Stimulated activated naive CD8-positive, alpha-beta T cell treated with anti-CD3 and anti-CD28 coated beads, Interleukin-15, Interleukin-2, amounts not matched to agents 100 ng/mL and 50 ng/mL, for 24 hours (primary cell): ENCODE results near the gene GCN1.

ENCODE experiments used
- H3K27ac Mint-ChIP-seq: one replicate; pipeline ENCODE4 v1.8.0; 2021; ENCODE audit warnings: mild to moderate bottlenecking, mixed read lengths
- H3K27me3 Mint-ChIP-seq: one replicate; pipeline ENCODE4 v1.8.0; 2021; ENCODE audit warnings: mixed read lengths
- H3K36me3 Mint-ChIP-seq: one replicate; pipeline ENCODE4 v1.8.0; 2021; ENCODE audit warnings: low read depth, mixed read lengths
- H3K4me1 Mint-ChIP-seq: one replicate; pipeline ENCODE4 v1.8.0; 2021; ENCODE audit warnings: low read depth, mixed read lengths
- H3K4me3 Mint-ChIP-seq: one replicate; pipeline ENCODE4 v1.8.0; 2021; ENCODE audit warnings: mild to moderate bottlenecking, mixed read lengths
- H3K9me3 Mint-ChIP-seq: one replicate; pipeline ENCODE4 v1.8.0; 2021; ENCODE audit warnings: mixed read lengths

The GCN1 gene

GRCh38 chr12:120158351-120158750, 36.2 kb downstream of the GCN1 start:
- Mint-ChIP-seq H3K36me3 (peaks cover 96% of the 10 kb centered on the region), H3K4me3 (no peak overlapping the region), H3K27me3 (no peaks in the 10 kb centered on the region), H3K4me1 (no peaks in the 10 kb centered on the region), H3K27ac (no peak overlapping the region), H3K9me3 (no peaks in the 10 kb centered on the region)

GRCh38 chr12:120157678-120158077, 36.8 kb downstream of the GCN1 start:
- no peak overlapping the region for H3K27ac Mint-ChIP-seq
- H3K4me1 Mint-ChIP-seq: no peaks in the 10 kb centered on the region
- no peaks in the 10 kb centered on the region for H3K27me3 Mint-ChIP-seq
- peaks cover 89% of the 10 kb centered on the region for H3K36me3 Mint-ChIP-seq
- no peaks in the 10 kb centered on the region for H3K9me3 Mint-ChIP-seq
- no peak overlapping the region for H3K4me3 Mint-ChIP-seq

- no peaks in the 10 kb centered on the region for H3K27me3 Mint-ChIP-seq
- no peaks in the 10 kb centered on the region for H3K4me1 Mint-ChIP-seq
- no peak overlapping the region for H3K4me3 Mint-ChIP-seq
- H3K9me3 Mint-ChIP-seq: no peaks in the 10 kb centered on the region
- peaks cover 80% of the 10 kb centered on the region for H3K36me3 Mint-ChIP-seq
- H3K27ac Mint-ChIP-seq: peak overlapping the region; percentile 49
Measured at GRCh38 chr12:120156315-120157259, 37.9 kb downstream of the GCN1 start.

- H3K36me3 Mint-ChIP-seq: peaks cover 65% of the 10 kb centered on the region
- no peak overlapping the region for H3K4me3 Mint-ChIP-seq
Measured at GRCh38 chr12:120155072-120155471, 39.4 kb downstream of the GCN1 start.

GRCh38 chr12:120150919-120151525, 43.5 kb downstream of the GCN1 start:
- no peaks in the 10 kb centered on the region for H3K27me3 Mint-ChIP-seq
- H3K9me3 Mint-ChIP-seq: no peaks in the 10 kb centered on the region
- no peak overlapping the region for H3K27ac Mint-ChIP-seq
- no peak overlapping the region for H3K4me3 Mint-ChIP-seq
- H3K4me1 Mint-ChIP-seq: no peaks in the 10 kb centered on the region
- peaks cover 47% of the 10 kb centered on the region for H3K36me3 Mint-ChIP-seq

More at GRCh38 chr12:120155072-120155471, 39.4 kb downstream of the GCN1 start:
- Mint-ChIP-seq H3K4me1 (no peaks in the 10 kb centered on the region), H3K27ac (no peak overlapping the region), H3K9me3 (no peaks in the 10 kb centered on the region), H3K27me3 (no peaks in the 10 kb centered on the region)

- no peaks in the 10 kb centered on the region for H3K27me3 Mint-ChIP-seq
- H3K27ac Mint-ChIP-seq: no peak overlapping the region
- H3K9me3 Mint-ChIP-seq: no peaks in the 10 kb centered on the region
- no peak overlapping the region for H3K4me3 Mint-ChIP-seq
- no peaks in the 10 kb centered on the region for H3K4me1 Mint-ChIP-seq
- H3K36me3 Mint-ChIP-seq: peaks cover 38% of the 10 kb centered on the region
Measured at GRCh38 chr12:120148011-120148410, 46.5 kb downstream of the GCN1 start.

- H3K4me1 Mint-ChIP-seq: no peaks in the 10 kb centered on the region
- peaks cover 63% of the 10 kb centered on the region for H3K36me3 Mint-ChIP-seq
- no peaks in the 10 kb centered on the region for H3K27me3 Mint-ChIP-seq
- H3K27ac Mint-ChIP-seq: no peak overlapping the region
- no peaks in the 10 kb centered on the region for H3K9me3 Mint-ChIP-seq
- H3K4me3 Mint-ChIP-seq: no peak overlapping the region
Measured at GRCh38 chr12:120145164-120145563, 49.4 kb downstream of the GCN1 start.

- Mint-ChIP-seq H3K27me3 (no peaks in the 10 kb centered on the region), H3K4me1 (no peaks in the 10 kb centered on the region), H3K27ac (no peak overlapping the region), H3K4me3 (no peak overlapping the region), H3K36me3 (peaks cover 70% of the 10 kb centered on the region), H3K9me3 (no peaks in the 10 kb centered on the region)
Measured at GRCh38 chr12:120144215-120144614, 50.3 kb downstream of the GCN1 start.

- Mint-ChIP-seq H3K36me3 (peaks cover 64% of the 10 kb centered on the region), H3K9me3 (no peaks in the 10 kb centered on the region)
Measured at GRCh38 chr12:120142231-120142877, 52.2 kb downstream of the GCN1 start.

GRCh38 chr12:120141336-120141735, 53.2 kb downstream of the GCN1 start:
- H3K9me3 Mint-ChIP-seq: no peaks in the 10 kb centered on the region
- no peaks in the 10 kb centered on the region for H3K27me3 Mint-ChIP-seq

More at GRCh38 chr12:120142231-120142877, 52.2 kb downstream of the GCN1 start:
- no peaks in the 10 kb centered on the region for H3K27me3 Mint-ChIP-seq
- H3K4me1 Mint-ChIP-seq: no peaks in the 10 kb centered on the region
- no peak overlapping the region for H3K27ac Mint-ChIP-seq
- H3K4me3 Mint-ChIP-seq: no peak overlapping the region

GRCh38 chr12:120140603-120141002, 53.9 kb downstream of the GCN1 start:
- H3K9me3 Mint-ChIP-seq: no peaks in the 10 kb centered on the region
- H3K36me3 Mint-ChIP-seq: peaks cover 75% of the 10 kb centered on the region
- H3K4me1 Mint-ChIP-seq: no peaks in the 10 kb centered on the region
- H3K27me3 Mint-ChIP-seq: no peaks in the 10 kb centered on the region
- no peak overlapping the region for H3K4me3 Mint-ChIP-seq
- H3K27ac Mint-ChIP-seq: no peak overlapping the region

More at GRCh38 chr12:120141336-120141735, 53.2 kb downstream of the GCN1 start:
- Mint-ChIP-seq H3K4me3 (no peak overlapping the region), H3K27ac (no peak overlapping the region), H3K4me1 (no peaks in the 10 kb centered on the region), H3K36me3 (peaks cover 70% of the 10 kb centered on the region)

GRCh38 chr12:120139958-120140357, 54.6 kb downstream of the GCN1 start:
- no peaks in the 10 kb centered on the region for H3K27me3 Mint-ChIP-seq
- no peaks in the 10 kb centered on the region for H3K9me3 Mint-ChIP-seq
- H3K27ac Mint-ChIP-seq: no peak overlapping the region
- no peak overlapping the region for H3K4me3 Mint-ChIP-seq
- H3K4me1 Mint-ChIP-seq: no peaks in the 10 kb centered on the region
- peaks cover 73% of the 10 kb centered on the region for H3K36me3 Mint-ChIP-seq

- Mint-ChIP-seq H3K27me3 (no peaks in the 10 kb centered on the region), H3K36me3 (peaks cover 76% of the 10 kb centered on the region), H3K9me3 (no peaks in the 10 kb centered on the region), H3K4me1 (no peaks in the 10 kb centered on the region), H3K4me3 (no peak overlapping the region), H3K27ac (no peak overlapping the region)
Measured at GRCh38 chr12:120138366-120138765, 56.1 kb downstream of the GCN1 start.

- Mint-ChIP-seq H3K4me1 (no peaks in the 10 kb centered on the region), H3K36me3 (peaks cover 77% of the 10 kb centered on the region)
Measured at GRCh38 chr12:120137833-120138232, 56.7 kb downstream of the GCN1 start.

More at GRCh38 chr12:120137833-120138232, 56.7 kb downstream of the GCN1 start:
- H3K9me3 Mint-ChIP-seq: no peaks in the 10 kb centered on the region
- H3K27me3 Mint-ChIP-seq: no peaks in the 10 kb centered on the region
- no peak overlapping the region for H3K4me3 Mint-ChIP-seq
- no peak overlapping the region for H3K27ac Mint-ChIP-seq
